ENCODE data around the gene MRNIP. TPM values are rescaled to one million over a fixed set of nuclear protein-coding genes. Genes with fewer than 3 reads are reported as not detected.
"Not testable (repeated sequence)": the region's sequence is repeated elsewhere in the genome, so short reads cannot be mapped to it uniquely, and the experiment has no call there.

Gene MRNIP
- total RNA-seq, 1 donor from 2014 or later, result 21.4 TPM

DNA sequence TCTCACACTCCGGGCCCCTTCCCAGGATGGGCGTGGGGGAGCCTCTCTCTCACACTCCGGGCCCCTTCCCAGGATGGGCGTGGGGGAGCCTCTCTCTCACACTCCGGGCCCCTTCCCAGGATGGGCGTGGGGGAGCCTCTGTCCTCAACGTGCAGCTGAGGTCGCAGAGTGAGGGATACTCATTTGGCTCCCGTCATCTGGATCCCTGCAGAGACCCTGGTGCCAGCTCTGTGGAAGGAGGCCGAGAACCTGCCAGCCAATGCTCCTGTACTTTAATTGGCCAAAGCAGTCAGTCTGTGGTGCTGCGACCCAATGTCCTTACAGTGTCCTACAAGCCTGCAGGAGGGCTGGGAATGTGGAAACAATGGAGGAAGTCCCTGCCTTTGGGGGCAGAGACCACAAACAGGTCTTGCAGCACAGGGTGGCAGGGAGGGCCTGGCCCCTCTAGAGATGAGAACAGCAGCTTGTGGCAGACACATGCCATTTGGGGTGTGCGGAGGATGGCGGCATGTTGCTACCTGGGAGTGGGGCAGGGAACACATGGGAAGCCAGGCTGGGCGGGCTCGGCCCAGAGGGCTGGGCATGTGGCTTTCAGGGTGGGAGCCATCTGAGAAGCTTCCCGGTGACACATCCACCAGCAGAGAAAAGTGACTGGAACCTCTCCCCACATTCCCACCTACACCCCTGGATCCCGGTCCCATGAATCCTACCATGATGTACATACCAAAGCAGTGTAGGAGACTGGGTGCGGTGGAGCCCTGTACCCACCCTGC, 13.6 kb upstream of the MRNIP start:
- peaks cover 65 to 77% (median 73%) of the 10 kb centered on the region in 3 donors for H3K36me3 ChIP-seq (ENCODE audit: control insufficient read depth in 3 of 3, insufficient read depth in 3 of 3, low read length in 3 of 3)
- no peak overlapping the region for H3K27ac ChIP-seq (ENCODE audit: low read depth, low read length)

GRCh38 chr5:179871533-179871932, 12.9 kb upstream of the MRNIP start:
- Histone ChIP-seq H3K36me3 (ENCODE audit: control insufficient read depth in 3 of 3, insufficient read depth in 3 of 3, low read length in 3 of 3) (peaks cover 71 to 83% (median 79%) of the 10 kb centered on the region in 3 donors), H3K4me1 (ENCODE audit: control insufficient read depth in 3 of 3, insufficient read depth in 3 of 3, low read length in 3 of 3) (peaks cover 0 to 12% (median 9%) of the 10 kb centered on the region in 3 donors)
- not testable (repeated sequence) for H3K9ac ChIP-seq (ENCODE audit: low read depth in 1 of 3, low read length in 3 of 3); H3K27me3 ChIP-seq (ENCODE audit: control insufficient read depth in 3 of 3, insufficient read depth in 3 of 3, low read length in 3 of 3); H3K9me3 ChIP-seq (ENCODE audit: control insufficient read depth in 3 of 3, low read length in 3 of 3); H3K27ac ChIP-seq (ENCODE audit: low read depth, low read length); H3K4me3 ChIP-seq (ENCODE audit: low read length in 3 of 3)

More for the DNA sequence above, 13.6 kb upstream of the MRNIP start:
- H3K4me3 ChIP-seq (ENCODE audit: low read length in 3 of 3), result no peak overlapping the region
- H3K9me3 ChIP-seq (ENCODE audit: control insufficient read depth in 3 of 3, low read length in 3 of 3), result no peaks in the 10 kb centered on the region
- no peak overlapping the region for H3K9ac ChIP-seq (ENCODE audit: low read depth in 1 of 3, low read length in 3 of 3)
- peaks cover 0 to 12% (median 9%) of the 10 kb centered on the region in 3 donors for H3K4me1 ChIP-seq (ENCODE audit: control insufficient read depth in 3 of 3, insufficient read depth in 3 of 3, low read length in 3 of 3)
- no peaks in the 10 kb centered on the region for H3K27me3 ChIP-seq (ENCODE audit: control insufficient read depth in 3 of 3, insufficient read depth in 3 of 3, low read length in 3 of 3)

DNA sequence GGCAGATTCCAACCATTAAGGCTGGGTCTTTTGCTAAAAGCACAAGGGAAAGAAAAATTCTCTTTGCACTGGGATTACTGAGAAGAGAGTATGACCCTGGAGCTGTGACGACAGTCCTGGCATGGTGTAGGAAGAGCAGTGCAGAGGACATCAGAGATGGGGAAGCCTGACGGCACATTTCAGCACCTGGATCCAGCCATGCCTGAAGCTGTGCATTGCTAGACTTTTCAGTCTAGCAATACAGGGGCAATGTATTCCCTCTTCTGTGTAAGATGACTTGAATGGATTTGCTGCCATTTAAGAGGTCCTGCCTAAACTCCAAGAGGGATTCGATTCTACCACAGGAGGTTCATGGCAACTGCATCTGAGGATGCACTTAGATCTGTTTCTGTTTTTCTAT, 12.3 kb upstream of the MRNIP start:
- peaks cover 72 to 82% (median 75%) of the 10 kb centered on the region in 3 donors for H3K36me3 ChIP-seq (ENCODE audit: control insufficient read depth in 3 of 3, insufficient read depth in 3 of 3, low read length in 3 of 3)
- H3K9me3 ChIP-seq (ENCODE audit: control insufficient read depth in 3 of 3, low read length in 3 of 3), result no peaks in the 10 kb centered on the region
- H3K4me1 ChIP-seq (ENCODE audit: control insufficient read depth in 3 of 3, insufficient read depth in 3 of 3, low read length in 3 of 3), result peaks cover 0 to 7% (median 6%) of the 10 kb centered on the region in 3 donors
- no peaks in the 10 kb centered on the region for H3K27me3 ChIP-seq (ENCODE audit: control insufficient read depth in 3 of 3, insufficient read depth in 3 of 3, low read length in 3 of 3)
- no peak overlapping the region for H3K4me3 ChIP-seq (ENCODE audit: low read length in 3 of 3)
- H3K9ac ChIP-seq (ENCODE audit: low read depth in 1 of 3, low read length in 3 of 3), result no peak overlapping the region
- H3K27ac ChIP-seq (ENCODE audit: low read depth, low read length), result no peak overlapping the region

DNA sequence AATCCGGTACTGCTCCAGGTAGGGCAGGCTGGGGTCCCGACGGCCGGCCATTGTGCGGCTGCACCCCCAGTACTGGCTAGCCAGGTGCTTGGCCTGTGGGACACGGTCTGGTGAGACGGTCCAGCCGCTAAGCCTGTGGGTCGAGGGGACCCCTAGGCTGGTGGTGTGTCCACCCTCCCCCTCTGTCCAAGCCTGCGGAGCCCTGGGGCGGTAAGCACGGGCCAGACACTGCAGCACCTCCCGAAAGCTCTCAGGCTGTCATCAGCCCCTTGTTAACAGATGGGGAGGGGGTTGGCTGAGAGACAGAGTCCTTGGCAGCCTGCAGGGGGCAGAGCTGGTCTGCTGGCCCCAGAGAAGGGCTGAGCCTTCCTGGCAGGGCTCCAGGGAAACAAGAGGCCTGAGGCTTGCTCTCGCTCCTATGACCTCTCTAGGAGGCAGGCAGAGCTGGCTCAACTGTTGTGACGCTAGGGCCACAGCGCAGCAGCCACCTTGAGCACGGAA, 11.8 kb upstream of the MRNIP start:
- H3K27ac ChIP-seq (ENCODE audit: low read depth, low read length), result no peak overlapping the region
- peaks cover 70 to 77% (median 74%) of the 10 kb centered on the region in 3 donors for H3K36me3 ChIP-seq (ENCODE audit: control insufficient read depth in 3 of 3, insufficient read depth in 3 of 3, low read length in 3 of 3)
- peaks cover 0 to 5% (median 2%) of the 10 kb centered on the region in 3 donors for H3K4me1 ChIP-seq (ENCODE audit: control insufficient read depth in 3 of 3, insufficient read depth in 3 of 3, low read length in 3 of 3)

DNA sequence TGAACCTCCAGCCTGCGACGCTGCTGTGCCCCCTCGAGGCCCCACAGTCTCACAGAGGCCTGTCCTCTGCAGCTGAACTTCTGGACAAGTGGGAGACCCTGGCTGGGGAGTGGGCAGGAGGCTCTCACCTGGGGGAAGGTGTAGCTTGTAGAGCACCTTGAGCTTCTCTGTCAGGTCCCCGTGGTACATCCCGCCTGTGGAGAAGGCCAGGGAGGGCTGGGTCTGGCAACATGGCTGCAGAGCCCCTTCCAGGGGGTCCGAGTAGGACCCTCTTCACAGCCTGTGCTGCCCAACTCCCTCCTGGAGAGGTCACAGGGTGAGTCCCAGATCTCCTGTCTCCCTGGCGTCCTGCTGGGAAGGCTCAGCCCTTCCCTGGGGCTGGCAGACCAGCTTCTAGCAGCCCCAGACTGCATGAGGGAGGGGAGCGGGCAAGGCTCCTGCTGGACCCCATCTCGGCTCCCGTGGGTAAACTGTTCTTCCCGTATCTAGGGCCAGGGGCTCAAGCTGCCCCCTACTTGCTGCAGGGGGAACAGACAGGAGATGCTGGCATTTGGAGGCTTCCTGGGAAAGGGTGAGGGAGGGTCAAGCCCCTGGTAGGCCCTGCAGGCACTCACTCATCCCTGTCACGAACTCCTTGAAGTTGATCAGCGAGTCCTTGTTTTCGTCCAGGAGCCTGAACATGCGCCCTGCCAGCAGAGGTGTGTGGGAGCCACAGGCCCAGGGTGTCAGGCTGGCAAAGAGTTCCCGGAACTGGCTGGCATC, 11.2 kb upstream of the MRNIP start:
- Histone ChIP-seq H3K27ac (ENCODE audit: low read depth, low read length) (no peak overlapping the region), H3K36me3 (ENCODE audit: control insufficient read depth in 3 of 3, insufficient read depth in 3 of 3, low read length in 3 of 3) (peaks cover 69 to 78% (median 77%) of the 10 kb centered on the region in 3 donors)

More for the DNA sequence above, 11.8 kb upstream of the MRNIP start:
- Histone ChIP-seq H3K27me3 (ENCODE audit: control insufficient read depth in 3 of 3, insufficient read depth in 3 of 3, low read length in 3 of 3) (no peaks in the 10 kb centered on the region), H3K9me3 (ENCODE audit: control insufficient read depth in 3 of 3, low read length in 3 of 3) (no peaks in the 10 kb centered on the region), H3K4me3 (ENCODE audit: low read length in 3 of 3) (no peak overlapping the region), H3K9ac (ENCODE audit: low read depth in 1 of 3, low read length in 3 of 3) (no peak overlapping the region)

GRCh38 chr5:179869101-179869500, 10.5 kb upstream of the MRNIP start:
- Histone ChIP-seq H3K9me3 (ENCODE audit: control insufficient read depth in 3 of 3, low read length in 3 of 3) (no peaks in the 10 kb centered on the region), H3K9ac (ENCODE audit: low read depth in 1 of 3, low read length in 3 of 3) (no peak overlapping the region), H3K4me1 (ENCODE audit: control insufficient read depth in 3 of 3, insufficient read depth in 3 of 3, low read length in 3 of 3) (peaks cover 0 to 5% (median 2%) of the 10 kb centered on the region in 3 donors), H3K27me3 (ENCODE audit: control insufficient read depth in 3 of 3, insufficient read depth in 3 of 3, low read length in 3 of 3) (no peaks in the 10 kb centered on the region), H3K36me3 (ENCODE audit: control insufficient read depth in 3 of 3, insufficient read depth in 3 of 3, low read length in 3 of 3) (peaks cover 67 to 77% (median 76%) of the 10 kb centered on the region in 3 donors), H3K4me3 (ENCODE audit: low read length in 3 of 3) (no peak overlapping the region), H3K27ac (ENCODE audit: low read depth, low read length) (no peak overlapping the region)

More for the DNA sequence above, 11.2 kb upstream of the MRNIP start:
- Histone ChIP-seq H3K9me3 (ENCODE audit: control insufficient read depth in 3 of 3, low read length in 3 of 3) (no peaks in the 10 kb centered on the region), H3K4me3 (ENCODE audit: low read length in 3 of 3) (no peak overlapping the region), H3K9ac (ENCODE audit: low read depth in 1 of 3, low read length in 3 of 3) (no peak overlapping the region), H3K4me1 (ENCODE audit: control insufficient read depth in 3 of 3, insufficient read depth in 3 of 3, low read length in 3 of 3) (peaks cover 0 to 5% (median 2%) of the 10 kb centered on the region in 3 donors), H3K27me3 (ENCODE audit: control insufficient read depth in 3 of 3, insufficient read depth in 3 of 3, low read length in 3 of 3) (no peaks in the 10 kb centered on the region)

DNA sequence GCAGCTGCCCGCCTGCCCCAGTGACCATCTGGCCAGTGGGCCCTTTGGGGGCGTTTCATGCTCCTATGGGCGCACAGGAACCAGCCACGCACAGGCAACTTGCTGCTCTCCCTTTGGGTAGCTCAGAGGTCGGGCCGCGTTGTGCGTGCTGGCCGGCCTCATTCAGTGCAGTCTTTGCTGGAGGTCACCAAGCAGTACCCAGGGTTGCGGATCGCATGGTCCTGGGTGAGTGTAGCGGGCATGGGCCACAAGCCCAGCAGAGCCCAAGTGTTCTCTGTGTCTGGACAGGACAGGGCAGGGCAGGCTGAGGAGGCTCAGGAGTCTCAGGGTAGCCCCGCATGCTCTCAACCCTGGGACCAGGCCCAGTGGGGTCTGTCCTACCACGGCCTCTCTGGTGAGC, 9.9 kb upstream of the MRNIP start:
- no peaks in the 10 kb centered on the region for H3K9me3 ChIP-seq (ENCODE audit: control insufficient read depth in 3 of 3, low read length in 3 of 3)
- H3K27me3 ChIP-seq (ENCODE audit: control insufficient read depth in 3 of 3, insufficient read depth in 3 of 3, low read length in 3 of 3), result no peaks in the 10 kb centered on the region
- H3K4me1 ChIP-seq (ENCODE audit: control insufficient read depth in 3 of 3, insufficient read depth in 3 of 3, low read length in 3 of 3), result peaks cover 0 to 5% (median 2%) of the 10 kb centered on the region in 3 donors
- no peak overlapping the region for H3K27ac ChIP-seq (ENCODE audit: low read depth, low read length)
- H3K4me3 ChIP-seq (ENCODE audit: low read length in 3 of 3), result no peak overlapping the region
- H3K9ac ChIP-seq (ENCODE audit: low read depth in 1 of 3, low read length in 3 of 3), result no peak overlapping the region
- peaks cover 67 to 78% (median 76%) of the 10 kb centered on the region in 3 donors for H3K36me3 ChIP-seq (ENCODE audit: control insufficient read depth in 3 of 3, insufficient read depth in 3 of 3, low read length in 3 of 3)

- no peaks in the 10 kb centered on the region for H3K9me3 ChIP-seq (ENCODE audit: control insufficient read depth in 3 of 3, low read length in 3 of 3)
- peaks cover 66 to 79% (median 78%) of the 10 kb centered on the region in 3 donors for H3K36me3 ChIP-seq (ENCODE audit: control insufficient read depth in 3 of 3, insufficient read depth in 3 of 3, low read length in 3 of 3)
- no peak overlapping the region for H3K9ac ChIP-seq (ENCODE audit: low read depth in 1 of 3, low read length in 3 of 3)
- H3K4me3 ChIP-seq (ENCODE audit: low read length in 3 of 3), result no peak overlapping the region
- peaks cover 0 to 5% (median 2%) of the 10 kb centered on the region in 3 donors for H3K4me1 ChIP-seq (ENCODE audit: control insufficient read depth in 3 of 3, insufficient read depth in 3 of 3, low read length in 3 of 3)
- H3K27ac ChIP-seq (ENCODE audit: low read depth, low read length), result no peak overlapping the region
- H3K27me3 ChIP-seq (ENCODE audit: control insufficient read depth in 3 of 3, insufficient read depth in 3 of 3, low read length in 3 of 3), result no peaks in the 10 kb centered on the region
Measured at GRCh38 chr5:179867476-179867875, 8.9 kb upstream of the MRNIP start.

DNA sequence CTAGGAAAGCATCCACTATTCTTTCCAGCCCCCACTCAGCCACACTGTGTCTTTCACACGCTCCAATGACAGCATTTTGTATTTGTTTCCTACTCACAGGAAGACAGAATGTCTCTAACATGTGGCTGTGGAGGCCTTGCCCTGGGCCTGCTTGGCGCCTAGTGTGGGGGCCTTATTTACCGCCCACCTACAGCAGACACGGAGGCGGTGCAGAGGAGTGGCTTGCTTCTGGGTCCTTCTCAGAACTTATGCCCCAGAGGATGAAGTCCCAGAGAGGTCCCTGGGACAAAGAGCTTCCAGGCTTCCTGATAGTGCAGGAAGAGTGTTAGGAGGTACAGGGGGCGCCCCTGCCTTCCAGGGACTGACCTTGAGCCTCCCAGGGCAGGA, 8.5 kb upstream of the MRNIP start:
- Histone ChIP-seq H3K36me3 (ENCODE audit: control insufficient read depth in 3 of 3, insufficient read depth in 3 of 3, low read length in 3 of 3) (peaks cover 64 to 79% (median 78%) of the 10 kb centered on the region in 3 donors), H3K27ac (ENCODE audit: low read depth, low read length) (no peak overlapping the region), H3K9ac (ENCODE audit: low read depth in 1 of 3, low read length in 3 of 3) (no peak overlapping the region), H3K9me3 (ENCODE audit: control insufficient read depth in 3 of 3, low read length in 3 of 3) (no peaks in the 10 kb centered on the region), H3K4me1 (ENCODE audit: control insufficient read depth in 3 of 3, insufficient read depth in 3 of 3, low read length in 3 of 3) (peaks cover 0 to 5% (median 2%) of the 10 kb centered on the region in 3 donors), H3K4me3 (ENCODE audit: low read length in 3 of 3) (no peak overlapping the region), H3K27me3 (ENCODE audit: control insufficient read depth in 3 of 3, insufficient read depth in 3 of 3, low read length in 3 of 3) (no peaks in the 10 kb centered on the region)

All from skeletal muscle tissue (tissue), 4 donors.